Body of pancreas (tissue), 4 donors: ENCODE measurements around the gene SIRPB2. TPM values are rescaled to one million over a fixed set of nuclear protein-coding genes. Genes with fewer than 3 reads are reported as not detected.

ENCODE experiments used
- ATAC-seq: fragments of 150-250 bp; one replicate; pipeline ENCODE4 v1.9.1; 2016
- DNase-seq, 4 donors: peaks; one replicate each; pipeline ENCODE4 v3.0.0-alpha.2; 2019
- H3K27ac ChIP-seq, 4 donors: fragments of 200-600 bp; sonication (generic); 1 replicate in 3 of 4; 2 replicates in 1 of 4; pipeline versions ENCODE4 v1.5.1 to v1.6.1; 2016 to 2019; ENCODE audit warnings: mild to moderate bottlenecking in 1 of 4, mixed read lengths in 1 of 4, moderate library complexity in 1 of 4
- H3K27me3 ChIP-seq, 2 donors: fragments of 200-600 bp; sonication (generic); one replicate each; pipeline ENCODE4 v1.6.0; 2016; ENCODE audit warnings: mild to moderate bottlenecking in 1 of 2
- H3K36me3 ChIP-seq, 2 donors: fragments of 200-600 bp; sonication (generic); replicated peaks in 1 of 2; 2 replicates each; pipeline ENCODE4 v1.5.1; 2016; ENCODE audit warnings: low read depth in 2 of 2; ENCODE audit not compliant: insufficient read depth in 1 of 2
- H3K4me1 ChIP-seq: fragments of 200-600 bp; sonication (generic); one replicate; pipeline ENCODE4 v1.6.0; 2016
- H3K4me3 ChIP-seq, 2 donors: fragments of 200-600 bp; sonication (generic); 1 replicate in 1 of 2; 2 replicates in 1 of 2; pipeline ENCODE4 v1.5.1; 2016 to 2019
- H3K9me3 ChIP-seq, 3 donors: fragments of 200-600 bp; sonication (generic); 1 replicate in 2 of 3; 2 replicates in 1 of 3; pipeline ENCODE4 v1.5.1; 2016
- CTCF ChIP-seq, 7 experiments: fragments of 450-650 bp in 4 of 7; fragments of 200-600 bp in 3 of 7; sonication (generic) in 3 of 7; IDR thresholded peaks; one replicate each; pipeline ENCODE4 v1.5.1; 2016 to 2019; ENCODE audit warnings: antibody characterized with exemption in 7 of 7
- POLR2A ChIP-seq, 3 donors: fragments of 450-650 bp; IDR thresholded peaks; one replicate each; pipeline ENCODE4 v1.6.1; 2016; ENCODE audit warnings: antibody characterized with exemption in 3 of 3, mild to moderate bottlenecking in 2 of 3
- WGBS, 2 donors: methylation state at CpG; one replicate each; pipeline ENCODE4 v1.1.5; 2017; 5-methylcytosine and 5-hydroxymethylcytosine counted together
- intact Hi-C: fragments of 100-400 bp; cut with DNase I; formaldehyde crosslinking; loops from one replicate; pipeline ENCODE4 v1.15.1; 2023
- total RNA-seq, 2 donors: library from RNA; depleted of rRNA; stranded (reverse); fragments of >200 nt; gene quantifications; one replicate each; pipeline ENCODE4 v1.1.0, GENCODE V29; 2016

Gene SIRPB2
- total RNA-seq, 2 donors from 2014 or later, result 0.33 to 2.3 TPM

GRCh38 chr20:1491860-1492642 lies 831 bp upstream of the SIRPB2 start:
- DNase-seq (no peak), ATAC-seq (no peak)
- 35 to 60% methylated on average over 2 of the region's 2 CpGs for WGBS, 2 donors
- peak overlapping the region in 1 of 4 donors; percentile 77 for H3K27ac ChIP-seq
- H3K9me3 ChIP-seq, result no peaks in the 10 kb centered on the region
- H3K27me3 ChIP-seq, result no peaks in the 10 kb centered on the region
- TF ChIP-seq POLR2A (IDR thresholded peaks at IDR 0.05), result no peak
- no peak for TF ChIP-seq CTCF (IDR thresholded peaks at IDR 0.05)
- no peak overlapping the region for H3K4me3 ChIP-seq
- no peaks in the 10 kb centered on the region for H3K36me3 ChIP-seq
- H3K4me1 ChIP-seq, result no peaks in the 10 kb centered on the region
- intact Hi-C loops, result no loop called here

- ATAC-seq, result no peak
- no peaks in the 10 kb centered on the region for H3K4me1 ChIP-seq
- no peaks in the 10 kb centered on the region for H3K27me3 ChIP-seq
- no peaks in the 10 kb centered on the region for H3K9me3 ChIP-seq
- no peak for DNase-seq
- H3K4me3 ChIP-seq, result no peak overlapping the region
- intact Hi-C loops, result no loop called here
- no peaks in the 10 kb centered on the region for H3K36me3 ChIP-seq
- TF ChIP-seq CTCF (IDR thresholded peaks at IDR 0.05), result no peak
- TF ChIP-seq POLR2A (IDR thresholded peaks at IDR 0.05), result no peak
- 53 to 61% methylated on average over 6 to 9 of the region's 9 CpGs for WGBS, 2 donors
- peak overlapping the region in 2 of 4 donors; percentile 27 to 77 for H3K27ac ChIP-seq
These were observed 501 bp downstream of the SIRPB2 start for GRCh38 chr20:1490643-1491195.

GRCh38 chr20:1489764-1490436 lies 1.3 kb downstream of the SIRPB2 start:
- peak in 1 of 4 donors; percentile 57 for DNase-seq
- H3K9me3 ChIP-seq, result no peaks in the 10 kb centered on the region
- no peaks in the 10 kb centered on the region for H3K4me1 ChIP-seq
- no peaks in the 10 kb centered on the region for H3K27me3 ChIP-seq
- TF ChIP-seq CTCF (IDR thresholded peaks at IDR 0.05) (no peak), POLR2A (IDR thresholded peaks at IDR 0.05) (peak in 1 of 3 donors; percentile 52)
- 55 to 66% methylated on average over 6 of the region's 6 CpGs for WGBS, 2 donors
- no peak overlapping the region for H3K4me3 ChIP-seq
- ATAC-seq, result no peak
- intact Hi-C loops, result no loop called here
- H3K27ac ChIP-seq, result peak overlapping the region in 1 of 4 donors; percentile 77
- no peaks in the 10 kb centered on the region for H3K36me3 ChIP-seq

GRCh38 chr20:1489325-1489724 lies 1.9 kb downstream of the SIRPB2 start:
- no peaks in the 10 kb centered on the region for H3K36me3 ChIP-seq
- no peak for TF ChIP-seq CTCF (IDR thresholded peaks at IDR 0.05)
- TF ChIP-seq POLR2A (IDR thresholded peaks at IDR 0.05), result no peak
- H3K27me3 ChIP-seq, result no peaks in the 10 kb centered on the region
- DNase-seq (no peak), ATAC-seq (no peak)
- no peaks in the 10 kb centered on the region for H3K9me3 ChIP-seq
- WGBS, 2 donors, result 52 to 64% methylated on average over 2 of the region's 2 CpGs
- H3K27ac ChIP-seq, result peak overlapping the region in 1 of 4 donors; percentile 77
- intact Hi-C loops, result no loop called here
- H3K4me3 ChIP-seq, result no peak overlapping the region
- H3K4me1 ChIP-seq, result no peaks in the 10 kb centered on the region
